GM12878 (cell line): ENCODE measurements around the gene KCNMB2. TPM values are rescaled to one million over a fixed set of nuclear protein-coding genes. Genes with fewer than 3 reads are reported as not detected.

Source experiments
- ATAC-seq: fragments of 200-7000 bp; cut with Tn5 transposase; 3 replicates; pipeline ENCODE4 v1.9.1; 2020; ENCODE audit warnings: mild to moderate bottlenecking, moderate library complexity
- BruUV-seq: library from RNA; stranded (reverse); fragments of 400-500 nt; replicated peaks from 2 replicates; lab custom pipeline; 2021; lab: Mats Ljungman, UMichigan
- CTCF ChIA-PET: fragments of 300-600 bp; sonication (Branson Sonifier 250); formaldehyde crosslinking; extraction: SDS; loops from one replicate; lab custom pipeline; 2021; ENCODE audit warnings: inconsistent platforms; lab: Yijun Ruan, JAX
- POLR2A ChIA-PET: fragments of 350-600 bp; formaldehyde crosslinking; extraction: SDS; loops from one replicate; lab custom pipeline; 2021; ENCODE audit warnings: inconsistent platforms; lab: Charles Lee
- RAD21 ChIA-PET: fragments of 300-600 bp; sonication (Branson Sonifier 250); formaldehyde crosslinking; loops from one replicate; lab custom pipeline; 2023; ENCODE audit warnings: antibody characterized with exemption; ENCODE audit not compliant: unreplicated experiment; lab: Charles Lee
- SMC1A ChIA-PET: fragments of 300-600 bp; sonication (Branson Sonifier 250); formaldehyde crosslinking; loops from one replicate; lab custom pipeline; 2023; ENCODE audit not compliant: unreplicated experiment, uncharacterized antibody; lab: Charles Lee
- DNase-seq: peaks from one replicate; pipeline ENCODE4 v3.0.0-alpha.2; 2011; ENCODE audit warnings: low read depth, low spot score
- FAIRE-seq: peaks from 3 replicates; lab custom pipeline; 2011; peaks lifted over from hg19 to GRCh38; lab: Jason Lieb, UNC
- H2AFZ ChIP-seq: 2 replicates; pipeline ENCODE4 v1.6.0; 2011; ENCODE audit warnings: low read depth, low read length, control low read depth; ENCODE audit not compliant: control insufficient read depth
- H3K27ac ChIP-seq: 2 replicates; pipeline ENCODE4 v1.5.1; 2011; ENCODE audit warnings: control low read depth; ENCODE audit not compliant: control insufficient read depth, insufficient read depth
- H3K27me3 ChIP-seq, 2 experiments: replicated peaks in 1 of 2; 2 replicates each; pipeline versions ENCODE4 v1.6.0 to v1.6.1; 2011; ENCODE audit warnings: low read length in 1 of 2; ENCODE audit not compliant: control insufficient read depth in 2 of 2, insufficient read depth in 2 of 2
- H3K36me3 ChIP-seq, 2 experiments: 2 replicates each; pipeline ENCODE4 v1.5.1; 2011; ENCODE audit warnings: low read length in 1 of 2; ENCODE audit not compliant: control insufficient read depth in 2 of 2, insufficient read depth in 2 of 2
- H3K4me1 ChIP-seq: 2 replicates; pipeline ENCODE4 v1.6.1; 2011; ENCODE audit warnings: mild to moderate bottlenecking, low read length, moderate library complexity, mixed read lengths; ENCODE audit not compliant: control insufficient read depth, insufficient read depth
- H3K4me2 ChIP-seq: 2 replicates; pipeline ENCODE4 v1.6.0; 2011; ENCODE audit warnings: control low read depth; ENCODE audit not compliant: control insufficient read depth, insufficient read depth
- H3K4me3 ChIP-seq: fragments of 200-600 bp; sonication (generic); 2 replicates; pipeline ENCODE4 v1.5.1; 2016
- H3K79me2 ChIP-seq: 2 replicates; pipeline ENCODE4 v1.6.0; 2011; ENCODE audit warnings: low read length; ENCODE audit not compliant: control insufficient read depth, insufficient read depth
- H3K9ac ChIP-seq: 2 replicates; pipeline ENCODE4 v1.8.0; 2011; ENCODE audit warnings: low read length, control low read depth, mixed read lengths; ENCODE audit not compliant: control insufficient read depth, insufficient read depth
- H3K9me3 ChIP-seq: replicated peaks from 3 replicates; pipeline ENCODE4 v1.5.1; 2011; ENCODE audit warnings: mild to moderate bottlenecking, low read length; ENCODE audit not compliant: control insufficient read depth, insufficient read depth
- H4K20me1 ChIP-seq: 2 replicates; pipeline ENCODE4 v1.6.0; 2011; ENCODE audit not compliant: control insufficient read depth, insufficient read depth
- CHD2 ChIP-seq: IDR thresholded peaks from 2 replicates; pipeline ENCODE4 v1.6.1; 2011; ENCODE audit warnings: low read depth, low read length, improper control_type of control experiment, borderline replicate concordance
- EZH2 ChIP-seq: IDR thresholded peaks from 2 replicates; pipeline ENCODE4 v1.6.1; 2012; ENCODE audit warnings: low read depth, mild to moderate bottlenecking, control low read depth, inconsistent platforms, low read length, borderline replicate concordance; ENCODE audit not compliant: control insufficient read depth
- KLF5 ChIP-seq: fragments of 450-650 bp; IDR thresholded peaks from 2 replicates; pipeline ENCODE4 v1.6.1; 2014; ENCODE audit warnings: mild to moderate bottlenecking; ENCODE audit not compliant: partially characterized antibody
- LARP7 ChIP-seq: fragments of 450-650 bp; IDR thresholded peaks from 2 replicates; pipeline ENCODE4 v1.6.1; 2017; ENCODE audit warnings: mild to moderate bottlenecking
- NFIC ChIP-seq: IDR thresholded peaks from 2 replicates; pipeline ENCODE4 v1.6.1; 2012; ENCODE audit warnings: low read depth, mild to moderate bottlenecking, inconsistent platforms, low read length, moderate library complexity
- PAX5 ChIP-seq: IDR thresholded peaks from 2 replicates; pipeline ENCODE4 v1.6.1; 2011; ENCODE audit warnings: low read depth, low read length, borderline replicate concordance
- POLR2A ChIP-seq: IDR thresholded peaks from 2 replicates; pipeline ENCODE4 v1.6.1; 2011; ENCODE audit warnings: low read depth, mild to moderate bottlenecking, low read length
- RBBP5 ChIP-seq: fragments of 200-600 bp; sonication (generic); conservative IDR thresholded peaks from 2 replicates; pipeline ENCODE4 v1.6.1; 2016
- RCOR1 ChIP-seq: conservative IDR thresholded peaks from 2 replicates; pipeline ENCODE4 v1.6.1; 2012; ENCODE audit warnings: low read depth, low read length, improper control_type of control experiment
- TCF3 ChIP-seq: IDR thresholded peaks from 2 replicates; pipeline ENCODE4 v1.6.1; 2012; ENCODE audit warnings: low read depth, mild to moderate bottlenecking, low read length, borderline replicate concordance; ENCODE audit not compliant: insufficient read depth
- WGBS: methylation state at CpG from one replicate; pipeline ENCODE4 v1.1.6; 2016; ENCODE audit warnings: low lambda C conversion rate; ENCODE audit not compliant: insufficient replicate concordance, insufficient coverage; ENCODE audit errors: missing lambda C conversion rate; 5-methylcytosine and 5-hydroxymethylcytosine counted together
- in situ Hi-C: fragments of 300-500 bp; cut with MboI; formaldehyde crosslinking; loops from 9 replicates; pipeline ENCODE4 v1.14.3; 2018; ENCODE audit warnings: mixed read lengths
- intact Hi-C: fragments of 100-400 bp; cut with micrococcal nuclease; formaldehyde crosslinking; loops from one replicate; pipeline ENCODE4 v1.14.2; 2022; ENCODE audit not compliant: unreplicated experiment
- polyA plus RNA-seq, 11 experiments: library from polyadenylated mRNA; depleted of rRNA in 4 of 11; unstranded in 6 of 11; stranded (reverse) in 5 of 11; fragments of >200 nt; fragmentation: Nextera tagmentation in 4 of 11; fragmentation: Illumina TruSeq in 1 of 11; extraction: Ambion mirVana in 4 of 11; extraction: Trizol in 1 of 11; gene quantifications; 1 replicate in 1 of 11; 2 replicates in 10 of 11; pipeline versions ENCODE4 v1.2.1 to v1.2.3, GENCODE V29; 2011 to 2016; ENCODE audit warnings: inconsistent platforms in 2 of 11, missing spikeins in 2 of 11, low read depth in 1 of 11
- total RNA-seq, 4 experiments: library from RNA; depleted of rRNA in 3 of 4; stranded (reverse); fragments of >200 nt in 3 of 4; fragmentation: Illumina TruSeq in 1 of 4; extraction: Trizol in 1 of 4; gene quantifications; 2 replicates each; pipeline versions ENCODE4 v1.2.1 to v1.2.3, GENCODE V29; 2013 to 2021
- TF ChIP-seq, protein P1 (sequence below): fragments of 450-650 bp; IDR thresholded peaks from 2 replicates; pipeline ENCODE4 v1.6.1; 2017; ENCODE audit warnings: mild to moderate bottlenecking, moderate library complexity
- TF ChIP-seq, protein P2 (sequence below): IDR thresholded peaks from 2 replicates; pipeline ENCODE4 v1.6.1; 2011; ENCODE audit warnings: low read depth, low read length, improper control_type of control experiment, borderline replicate concordance
- TF ChIP-seq, protein P3 (sequence below): fragments of 150-350 bp; IDR thresholded peaks from 2 replicates; pipeline ENCODE4 v1.6.1; 2014; ENCODE audit warnings: mild to moderate bottlenecking, low read depth, low read length

KCNMB2 gene
- total and polyA plus RNA-seq, 10 of the 15 experiments (the other 5 are each of a cell fraction or from before 2014, with no cell fraction given) = 0.22 to 18.8 (median 11.0) TPM

DNA sequence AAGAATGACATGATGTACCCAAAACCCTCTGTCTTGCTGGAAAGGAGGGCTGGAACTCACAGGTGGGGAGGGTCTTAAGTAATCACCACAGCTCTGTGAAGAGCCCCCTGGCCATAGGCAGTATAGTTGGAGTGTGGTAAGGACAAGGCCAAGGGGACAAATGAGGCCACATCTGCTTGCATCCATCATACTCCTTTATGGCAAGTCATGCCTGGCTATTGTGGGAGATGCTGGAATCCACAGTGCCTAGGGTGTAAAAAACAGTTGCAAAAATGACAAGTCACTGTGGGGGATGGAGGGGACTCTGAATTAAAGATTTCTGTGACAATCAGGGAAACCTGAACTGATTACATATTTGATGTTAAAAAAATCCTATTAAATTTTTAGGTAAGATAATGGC is 258.5 kb downstream of the KCNMB2 start:
- H3K4me3 ChIP-seq = no peak overlapping the region
- ATAC-seq (no peak), DNase-seq (no peak), FAIRE-seq (no peak)
- SMC1A ChIA-PET = interaction anchor here (0.6 to 1.4 kb wide), 2 partner anchors 9 to 335 kb away, joined by 4 read pairs; no protein-coding TSS in a partner anchor
- peaks cover 2% of the 10 kb centered on the region for H3K9me3 ChIP-seq
- intact Hi-C loops = no loop called here
- no peak overlapping the region for H2AFZ ChIP-seq
- no peak overlapping the region for H3K4me2 ChIP-seq
- no peak overlapping the region for H3K9ac ChIP-seq
- no peak overlapping the region for H3K27ac ChIP-seq
- H3K79me2 ChIP-seq = no peaks in the 10 kb centered on the region
- no peaks in the 10 kb centered on the region for H3K4me1 ChIP-seq
- POLR2A ChIA-PET = no interaction called here
- TF ChIP-seq CHD2 (no peak), TCF3 (no peak), LARP7 (no peak)
- in situ Hi-C loops = no loop called here
- CTCF ChIA-PET = no interaction called here
- H4K20me1 ChIP-seq = no peaks in the 10 kb centered on the region
- no peaks in the 10 kb centered on the region for H3K36me3 ChIP-seq
- no peaks in the 10 kb centered on the region for H3K27me3 ChIP-seq
- BruUV-seq = no TSS peak
- RAD21 ChIA-PET = no interaction called here

DNA sequence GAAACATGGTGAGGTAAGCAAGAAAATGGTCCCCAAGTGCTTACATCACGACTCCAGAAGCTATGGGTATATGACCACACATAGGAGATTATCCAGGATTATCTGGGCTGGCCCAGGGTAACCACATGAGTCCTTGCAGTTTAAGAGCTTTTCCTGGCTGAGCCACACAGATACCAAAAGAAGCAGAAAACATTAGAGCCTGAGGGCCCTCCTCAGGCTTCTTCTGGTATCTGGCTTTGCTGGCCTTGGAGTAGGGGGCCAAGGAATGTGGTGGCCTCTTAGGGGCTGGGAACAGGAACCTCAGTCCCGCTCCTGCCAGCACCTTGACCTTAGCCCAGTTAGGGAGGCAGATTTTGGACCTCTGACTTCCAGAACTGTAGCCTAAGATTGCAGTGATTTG is 259.1 kb downstream of the KCNMB2 start:
- H2AFZ ChIP-seq = no peak overlapping the region
- ATAC-seq (no peak), FAIRE-seq (no peak), DNase-seq (no peak)
- ChIA-PET RAD21 (no interaction called here), CTCF (no interaction called here), POLR2A (no interaction called here), SMC1A (no interaction called here)
- in situ Hi-C loops = no loop called here
- H3K4me1 ChIP-seq = no peaks in the 10 kb centered on the region
- BruUV-seq = no TSS peak
- no peak overlapping the region for H3K9ac ChIP-seq
- no peaks in the 10 kb centered on the region for H3K27me3 ChIP-seq
- 29% methylated on average over 2 of the region's 2 CpGs for WGBS
- no peak overlapping the region for H3K4me3 ChIP-seq
- no peak overlapping the region for H3K27ac ChIP-seq
- no peak overlapping the region for H3K4me2 ChIP-seq
- no peaks in the 10 kb centered on the region for H3K36me3 ChIP-seq
- no peaks in the 10 kb centered on the region for H4K20me1 ChIP-seq
- peaks cover 2% of the 10 kb centered on the region for H3K9me3 ChIP-seq
- H3K79me2 ChIP-seq = no peaks in the 10 kb centered on the region
- intact Hi-C loops = no loop called here
- TF ChIP-seq NFIC (no peak), PAX5 (no peak), POLR2A (no peak), RBBP5 (no peak), KLF5 (no peak), EZH2 (no peak), RCOR1 (no peak)
- TF ChIP-seq, protein P1, sequence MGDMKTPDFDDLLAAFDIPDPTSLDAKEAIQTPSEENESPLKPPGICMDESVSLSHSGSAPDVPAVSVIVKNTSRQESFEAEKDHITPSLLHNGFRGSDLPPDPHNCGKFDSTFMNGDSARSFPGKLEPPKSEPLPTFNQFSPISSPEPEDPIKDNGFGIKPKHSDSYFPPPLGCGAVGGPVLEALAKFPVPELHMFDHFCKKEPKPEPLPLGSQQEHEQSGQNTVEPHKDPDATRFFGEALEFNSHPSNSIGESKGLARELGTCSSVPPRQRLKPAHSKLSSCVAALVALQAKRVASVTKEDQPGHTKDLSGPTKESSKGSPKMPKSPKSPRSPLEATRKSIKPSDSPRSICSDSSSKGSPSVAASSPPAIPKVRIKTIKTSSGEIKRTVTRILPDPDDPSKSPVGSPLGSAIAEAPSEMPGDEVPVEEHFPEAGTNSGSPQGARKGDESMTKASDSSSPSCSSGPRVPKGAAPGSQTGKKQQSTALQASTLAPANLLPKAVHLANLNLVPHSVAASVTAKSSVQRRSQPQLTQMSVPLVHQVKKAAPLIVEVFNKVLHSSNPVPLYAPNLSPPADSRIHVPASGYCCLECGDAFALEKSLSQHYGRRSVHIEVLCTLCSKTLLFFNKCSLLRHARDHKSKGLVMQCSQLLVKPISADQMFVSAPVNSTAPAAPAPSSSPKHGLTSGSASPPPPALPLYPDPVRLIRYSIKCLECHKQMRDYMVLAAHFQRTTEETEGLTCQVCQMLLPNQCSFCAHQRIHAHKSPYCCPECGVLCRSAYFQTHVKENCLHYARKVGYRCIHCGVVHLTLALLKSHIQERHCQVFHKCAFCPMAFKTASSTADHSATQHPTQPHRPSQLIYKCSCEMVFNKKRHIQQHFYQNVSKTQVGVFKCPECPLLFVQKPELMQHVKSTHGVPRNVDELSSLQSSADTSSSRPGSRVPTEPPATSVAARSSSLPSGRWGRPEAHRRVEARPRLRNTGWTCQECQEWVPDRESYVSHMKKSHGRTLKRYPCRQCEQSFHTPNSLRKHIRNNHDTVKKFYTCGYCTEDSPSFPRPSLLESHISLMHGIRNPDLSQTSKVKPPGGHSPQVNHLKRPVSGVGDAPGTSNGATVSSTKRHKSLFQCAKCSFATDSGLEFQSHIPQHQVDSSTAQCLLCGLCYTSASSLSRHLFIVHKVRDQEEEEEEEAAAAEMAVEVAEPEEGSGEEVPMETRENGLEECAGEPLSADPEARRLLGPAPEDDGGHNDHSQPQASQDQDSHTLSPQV = no peak
- TF ChIP-seq, protein P2, sequence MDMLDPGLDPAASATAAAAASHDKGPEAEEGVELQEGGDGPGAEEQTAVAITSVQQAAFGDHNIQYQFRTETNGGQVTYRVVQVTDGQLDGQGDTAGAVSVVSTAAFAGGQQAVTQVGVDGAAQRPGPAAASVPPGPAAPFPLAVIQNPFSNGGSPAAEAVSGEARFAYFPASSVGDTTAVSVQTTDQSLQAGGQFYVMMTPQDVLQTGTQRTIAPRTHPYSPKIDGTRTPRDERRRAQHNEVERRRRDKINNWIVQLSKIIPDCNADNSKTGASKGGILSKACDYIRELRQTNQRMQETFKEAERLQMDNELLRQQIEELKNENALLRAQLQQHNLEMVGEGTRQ = no peak
- TF ChIP-seq, protein P3, sequence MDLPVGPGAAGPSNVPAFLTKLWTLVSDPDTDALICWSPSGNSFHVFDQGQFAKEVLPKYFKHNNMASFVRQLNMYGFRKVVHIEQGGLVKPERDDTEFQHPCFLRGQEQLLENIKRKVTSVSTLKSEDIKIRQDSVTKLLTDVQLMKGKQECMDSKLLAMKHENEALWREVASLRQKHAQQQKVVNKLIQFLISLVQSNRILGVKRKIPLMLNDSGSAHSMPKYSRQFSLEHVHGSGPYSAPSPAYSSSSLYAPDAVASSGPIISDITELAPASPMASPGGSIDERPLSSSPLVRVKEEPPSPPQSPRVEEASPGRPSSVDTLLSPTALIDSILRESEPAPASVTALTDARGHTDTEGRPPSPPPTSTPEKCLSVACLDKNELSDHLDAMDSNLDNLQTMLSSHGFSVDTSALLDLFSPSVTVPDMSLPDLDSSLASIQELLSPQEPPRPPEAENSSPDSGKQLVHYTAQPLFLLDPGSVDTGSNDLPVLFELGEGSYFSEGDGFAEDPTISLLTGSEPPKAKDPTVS = no peak
